GM20431 (cell line): Measurements from ENCODE around the gene OR2A1.
"Not testable (repeated sequence)": the region's sequence is repeated elsewhere in the genome, so short reads cannot be mapped to it uniquely, and the experiment has no call there.

Experiments
- in situ Hi-C: fragments of 300-500 bp; cut with MseI, MboI; formaldehyde crosslinking; loops from one replicate; pipeline ENCODE4 v1.15.0; 2020; ENCODE audit warnings: low sequenced_read_pairs; ENCODE audit not compliant: unreplicated experiment

Gene OR2A1, protein sequence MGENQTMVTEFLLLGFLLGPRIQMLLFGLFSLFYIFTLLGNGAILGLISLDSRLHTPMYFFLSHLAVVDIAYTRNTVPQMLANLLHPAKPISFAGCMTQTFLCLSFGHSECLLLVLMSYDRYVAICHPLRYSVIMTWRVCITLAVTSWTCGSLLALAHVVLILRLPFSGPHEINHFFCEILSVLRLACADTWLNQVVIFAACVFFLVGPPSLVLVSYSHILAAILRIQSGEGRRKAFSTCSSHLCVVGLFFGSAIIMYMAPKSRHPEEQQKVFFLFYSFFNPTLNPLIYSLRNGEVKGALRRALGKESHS

DNA sequence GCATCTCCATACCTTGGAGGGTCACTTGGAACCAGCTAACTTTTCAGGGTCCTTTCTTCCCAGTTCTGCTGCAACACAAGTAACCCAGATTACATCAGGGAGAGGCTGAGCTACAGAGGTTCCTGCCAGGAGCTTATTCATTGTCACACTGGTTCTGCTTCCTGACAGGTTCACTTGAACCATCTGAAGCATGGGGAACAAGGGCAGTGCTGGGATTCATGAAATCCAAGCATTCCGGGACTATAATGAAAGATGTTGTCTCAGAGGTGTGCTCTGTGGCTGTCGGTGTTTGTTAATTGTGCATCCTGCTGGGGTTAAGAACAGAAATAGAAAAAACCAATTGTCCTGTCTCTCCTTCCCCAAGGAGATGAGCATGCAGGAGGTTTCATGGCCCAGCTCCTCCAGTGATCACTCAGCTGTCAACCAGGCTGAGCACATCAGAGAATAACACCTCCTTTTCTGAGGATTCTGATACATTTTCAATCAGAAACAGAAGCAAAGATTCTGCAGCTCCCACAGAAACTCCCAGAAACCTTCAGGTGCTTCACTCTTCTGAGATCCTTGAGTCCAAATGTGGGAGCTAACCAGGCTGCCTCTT, at the start of gene OR2A1:
Gene OR2A1, plus strand, starts transcription at position 548 of the 598 bp plus-strand sequence. CDS start 5,706 bp downstream, outside the sequence.
- in situ Hi-C loops, result not testable (repeated sequence)

DNA sequence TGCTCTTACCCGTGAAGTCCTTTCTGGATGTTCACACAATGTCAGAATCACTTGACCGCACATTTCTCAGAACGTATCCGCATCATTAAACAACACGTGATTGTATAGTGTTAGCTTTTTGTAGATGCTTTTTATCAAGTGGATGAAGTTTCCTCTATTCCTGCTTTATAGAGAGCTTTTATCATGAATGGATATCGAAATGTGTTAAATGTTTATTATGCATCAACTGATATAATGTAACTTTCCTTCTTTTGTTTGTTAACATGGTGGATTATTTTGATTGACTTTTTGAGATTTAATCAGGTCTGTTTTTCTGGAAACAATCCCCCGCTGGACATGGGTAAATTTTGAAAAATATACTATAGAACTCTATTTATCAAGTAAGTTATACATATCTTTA, 47.5 kb upstream of the OR2A1 start, which contains the start of gene OR2A7:
Gene OR2A7, minus strand, starts transcription at position 101 of the 400 bp plus-strand sequence. CDS start 5,164 bp downstream, outside the sequence.
- in situ Hi-C loops, result not testable (repeated sequence)

DNA sequence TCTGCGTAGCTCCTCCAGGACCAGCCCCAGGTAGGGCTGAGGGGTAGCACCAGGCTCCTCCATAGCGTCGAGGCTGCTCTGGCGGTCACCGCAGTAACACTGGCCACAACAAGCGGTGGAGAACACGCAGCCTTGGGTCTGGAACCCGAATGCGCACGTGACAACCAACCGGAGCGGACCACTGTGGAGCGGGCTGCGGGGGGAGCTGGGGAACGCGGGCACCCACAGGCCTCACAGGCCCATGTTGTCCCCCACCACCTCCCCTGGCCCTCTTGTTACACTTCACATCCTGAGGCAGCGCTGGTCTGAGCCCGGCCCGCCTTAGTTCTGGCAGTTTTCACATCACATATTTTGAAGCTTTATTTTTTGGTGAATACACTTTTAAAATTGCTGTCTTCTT, 43.0 kb upstream of the OR2A1 start, which contains the start of gene CTAGE8:
Gene CTAGE8, minus strand, starts transcription at position 101 of the 400 bp plus-strand sequence. Its CDS starts 38 bp downstream, at position 63.
- in situ Hi-C loops, result not testable (repeated sequence)

DNA sequence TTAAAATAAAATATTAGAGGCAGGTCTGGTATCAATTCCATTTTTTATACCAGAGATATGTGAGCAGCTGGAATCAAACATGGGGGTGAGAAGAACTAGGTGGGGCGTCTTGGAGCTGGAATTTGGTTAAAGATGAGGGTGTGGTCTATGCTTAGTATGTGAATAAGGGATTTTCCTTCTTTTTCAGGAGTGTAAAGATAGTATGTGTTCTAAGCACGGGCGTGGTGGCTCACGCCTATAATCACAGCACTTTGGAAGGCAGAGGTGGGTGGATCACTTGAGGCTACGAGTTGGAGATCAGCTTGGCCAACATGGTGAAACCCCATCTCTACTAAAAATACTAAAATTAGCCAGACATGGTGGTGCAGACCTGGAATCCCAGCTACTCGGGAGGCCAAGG, 36.9 kb upstream of the OR2A1 start:
- in situ Hi-C loops, result not testable (repeated sequence)

DNA sequence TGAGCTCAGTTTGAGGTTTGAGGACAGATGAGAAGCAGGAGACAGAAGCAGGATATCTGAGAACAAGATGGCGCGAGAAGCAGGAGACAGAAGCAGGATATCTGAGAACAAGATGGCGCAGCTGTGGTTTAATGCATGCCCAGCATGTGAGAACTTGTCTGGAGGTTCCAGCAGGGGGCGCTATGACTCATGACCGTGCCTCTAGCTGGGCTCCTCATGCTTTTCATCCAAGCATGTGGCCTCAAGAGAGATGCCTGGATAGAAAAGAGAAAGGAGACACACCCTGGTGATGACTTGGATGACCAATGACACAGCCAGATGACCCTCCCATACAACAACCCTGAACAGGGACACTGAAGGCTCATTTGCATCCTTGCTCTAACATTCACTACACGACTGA, 32.2 kb upstream of the OR2A1 start:
- in situ Hi-C loops, result not testable (repeated sequence)

DNA sequence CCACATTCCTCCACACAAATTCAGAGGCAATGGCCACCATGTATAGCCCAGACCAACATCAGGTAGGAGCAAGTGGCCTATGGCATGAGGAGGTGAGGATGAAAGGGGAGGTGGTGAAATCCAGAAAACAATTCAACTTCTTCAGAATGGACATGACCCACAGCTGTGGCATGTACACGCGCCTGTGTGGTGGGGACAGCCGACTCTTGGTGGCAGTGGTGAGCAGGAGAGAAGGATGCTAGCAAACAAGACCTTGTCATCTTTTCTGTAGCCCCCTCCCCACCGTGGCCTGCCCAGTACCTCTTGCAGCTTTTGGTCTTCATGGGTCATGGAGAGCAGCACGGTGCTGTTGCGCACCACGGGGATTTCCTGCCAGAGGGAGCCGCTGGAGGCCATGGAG, 30.2 kb upstream of the OR2A1 start:
- in situ Hi-C loops, result not testable (repeated sequence)

DNA sequence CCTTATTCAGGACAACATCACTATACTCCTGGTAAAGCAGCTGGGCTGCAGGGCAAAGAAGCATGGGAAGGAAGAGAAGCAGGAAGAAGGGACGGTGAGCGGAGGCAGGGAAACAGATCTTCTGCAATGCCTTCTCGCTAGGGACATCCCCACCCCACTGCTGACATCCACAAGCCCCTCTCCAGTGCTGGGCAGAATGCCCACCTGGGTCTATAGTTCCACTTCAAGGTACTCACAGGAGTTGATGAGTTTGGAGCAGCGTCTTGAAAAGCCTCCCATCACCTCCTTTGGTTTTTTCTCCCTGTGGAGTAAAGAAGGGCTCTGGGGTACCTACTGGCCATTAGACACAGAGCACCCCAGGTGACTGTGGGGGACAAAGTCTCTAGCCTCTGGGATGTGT, 29.7 kb upstream of the OR2A1 start:
- in situ Hi-C loops, result not testable (repeated sequence)

DNA sequence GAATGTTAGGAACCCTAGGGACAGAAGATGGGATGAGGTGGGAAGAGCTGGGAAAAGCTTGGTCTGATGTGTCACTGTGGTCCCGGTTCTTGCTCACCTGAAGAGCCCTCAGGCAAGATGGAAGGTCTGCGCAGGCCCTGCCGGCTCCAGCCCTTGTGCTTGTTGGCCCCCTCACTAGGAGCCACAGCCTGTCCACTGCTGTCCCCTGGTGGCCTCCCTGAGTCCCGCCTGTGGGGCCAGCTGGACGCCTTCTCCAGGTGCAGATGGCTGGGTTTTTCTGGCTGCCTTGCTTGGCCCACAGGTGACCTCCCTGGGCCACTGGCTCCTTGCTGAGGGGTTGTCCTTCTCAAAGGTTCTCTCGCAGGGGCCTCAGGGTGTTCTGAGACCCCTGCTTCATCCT, 28.5 kb upstream of the OR2A1 start:
- in situ Hi-C loops, result not testable (repeated sequence)

DNA sequence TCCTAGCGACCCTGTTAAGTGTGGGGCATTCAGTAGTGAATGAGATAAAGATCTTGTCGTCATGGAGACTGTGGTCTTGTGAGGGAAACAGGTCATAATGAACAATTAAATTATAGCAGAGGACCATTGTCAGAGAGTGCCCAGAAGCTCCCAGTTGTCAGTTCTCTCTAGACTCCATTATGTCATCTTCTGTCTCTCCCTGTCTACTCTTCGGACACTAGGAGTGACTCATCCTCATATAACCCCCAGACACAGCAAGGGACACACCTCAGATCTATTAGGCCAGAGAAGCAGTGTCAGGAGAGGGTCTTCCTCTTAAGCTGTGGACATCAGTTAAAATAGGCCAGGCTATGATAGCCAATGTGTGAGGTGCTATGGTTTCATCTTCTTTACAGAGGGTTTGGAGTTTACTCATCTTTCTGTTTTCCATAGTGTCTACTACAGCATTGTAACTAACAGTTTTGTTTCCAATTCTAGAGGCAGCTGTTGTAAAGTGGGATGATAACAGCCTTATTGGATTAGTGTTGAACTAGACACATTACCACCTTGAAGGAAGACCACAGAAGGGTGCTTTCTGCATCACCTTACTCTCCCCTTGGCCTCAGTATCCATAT, 24.9 kb upstream of the OR2A1 start:
- in situ Hi-C loops, result not testable (repeated sequence)

DNA sequence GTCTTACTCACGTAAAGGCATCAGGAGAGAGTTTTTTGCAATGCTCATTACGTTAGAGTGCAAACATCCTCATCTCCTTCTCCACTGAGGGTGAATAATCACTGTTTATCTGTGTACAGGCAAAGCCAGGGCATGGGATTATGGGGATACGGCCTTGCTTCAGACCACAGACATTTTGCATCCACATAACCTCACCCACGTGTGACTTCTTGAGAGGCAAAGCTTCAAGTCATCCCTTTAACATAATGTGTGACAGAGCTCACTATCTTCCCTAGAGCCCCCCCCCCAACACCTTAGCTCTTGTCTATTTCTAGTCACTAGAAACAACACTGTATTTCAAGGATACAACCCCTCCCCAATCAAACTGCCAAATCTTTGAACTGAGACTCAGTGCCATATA, 20.6 kb upstream of the OR2A1 start:
- in situ Hi-C loops, result not testable (repeated sequence)

DNA sequence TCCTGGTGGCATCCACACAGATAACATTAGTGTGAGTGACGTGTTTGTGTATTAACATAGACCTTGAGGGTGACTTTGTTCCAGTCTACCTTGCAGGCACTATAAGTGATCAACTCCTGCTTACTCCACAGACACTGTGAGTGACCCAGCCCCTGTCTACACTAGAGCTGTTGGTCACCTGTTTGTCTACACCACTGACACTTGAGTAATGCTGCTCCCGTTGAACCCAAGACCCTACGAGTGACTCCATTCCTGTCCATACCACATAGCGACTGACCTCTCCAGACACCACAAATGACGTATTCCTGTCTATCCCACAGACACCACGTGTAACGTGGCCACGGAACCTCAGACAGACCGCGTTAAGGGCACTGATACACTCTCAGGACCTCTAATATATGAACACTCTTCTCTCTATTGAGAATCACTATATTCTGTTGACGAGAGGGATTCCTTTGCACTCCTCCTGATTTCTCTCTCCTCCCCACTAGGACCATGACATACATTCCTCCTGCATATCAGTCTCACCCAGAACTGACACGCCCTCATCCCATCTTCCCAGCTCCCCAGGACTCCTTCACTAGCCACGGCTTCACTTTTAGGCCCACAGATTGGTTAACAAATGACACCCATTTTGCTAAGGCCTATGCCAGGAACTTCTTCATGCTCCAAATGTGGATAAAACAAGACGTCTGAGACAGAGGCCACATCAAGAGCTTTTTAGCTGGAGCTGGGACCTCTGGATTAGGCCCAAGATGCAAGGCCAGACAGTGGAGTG, 19.6 kb upstream of the OR2A1 start:
- in situ Hi-C loops, result not testable (repeated sequence)

DNA sequence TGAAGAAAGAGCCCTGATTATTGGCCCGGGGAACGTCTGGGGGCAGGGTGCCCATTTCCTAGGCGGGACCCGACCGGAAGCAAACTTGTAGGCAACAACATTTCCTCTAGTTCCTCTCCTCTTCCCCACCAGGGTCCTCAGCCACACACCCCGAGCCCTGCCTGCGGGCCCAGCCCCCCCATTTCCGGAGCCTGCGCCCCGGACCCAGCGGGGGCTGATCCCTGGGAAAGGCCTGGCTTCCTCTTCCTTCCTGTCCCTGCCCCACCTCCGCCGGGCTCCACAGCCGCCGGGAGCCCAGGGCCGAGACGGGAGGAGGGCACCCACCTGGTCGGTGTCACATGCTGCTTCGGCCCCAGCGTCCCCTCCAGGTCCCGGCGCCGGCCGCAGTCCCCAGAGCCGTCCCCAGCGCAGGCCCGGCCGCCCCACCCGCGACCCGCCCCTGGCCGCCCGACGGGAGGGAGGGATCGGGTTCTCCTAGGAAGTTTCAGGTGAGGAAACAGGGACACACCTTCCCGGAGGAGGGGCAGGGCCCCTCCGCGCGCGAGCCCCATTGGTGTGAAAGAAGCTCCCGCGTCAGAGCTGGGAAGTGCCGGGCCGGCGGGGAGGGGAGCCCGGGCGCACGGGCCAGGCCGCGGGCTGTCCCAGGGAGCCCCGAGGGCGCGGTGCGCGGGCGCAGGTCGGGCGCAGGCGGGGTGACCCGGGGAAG, 18.3 kb upstream of the OR2A1 start:
- in situ Hi-C loops, result not testable (repeated sequence)

DNA sequence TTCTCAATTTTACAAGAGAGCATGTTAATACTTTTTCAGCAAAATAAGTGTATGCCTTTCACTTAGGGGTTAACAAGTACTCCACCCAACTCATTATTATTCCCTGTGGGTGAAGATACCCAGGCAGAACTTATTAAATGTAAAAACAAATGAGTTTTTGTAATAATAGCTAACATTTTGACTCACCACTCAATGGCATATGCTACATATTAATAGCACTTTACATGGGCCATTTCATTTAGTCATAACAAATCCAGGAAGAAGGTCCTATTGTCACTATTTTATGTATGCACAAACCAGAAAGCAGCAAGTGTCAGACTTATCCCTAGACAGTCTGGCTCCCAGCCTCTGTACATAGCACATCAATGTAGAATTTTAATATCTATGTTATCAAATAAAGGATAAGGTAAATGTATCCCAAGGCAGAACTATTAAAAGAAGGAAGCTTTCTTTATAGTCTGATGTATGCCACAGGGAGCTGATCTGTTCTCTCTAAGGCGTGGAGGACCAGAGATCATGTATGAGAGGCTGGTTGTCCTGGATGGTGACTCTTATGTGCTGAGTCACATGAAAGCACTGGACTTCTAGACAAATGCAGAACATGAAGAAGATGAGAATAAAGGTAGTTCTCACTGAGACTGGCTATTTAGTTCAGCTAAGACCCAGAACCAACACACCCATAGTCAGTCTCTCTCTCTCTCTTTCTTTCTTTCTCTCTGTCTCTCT, 9.5 kb upstream of the OR2A1 start:
- in situ Hi-C loops, result not testable (repeated sequence)

DNA sequence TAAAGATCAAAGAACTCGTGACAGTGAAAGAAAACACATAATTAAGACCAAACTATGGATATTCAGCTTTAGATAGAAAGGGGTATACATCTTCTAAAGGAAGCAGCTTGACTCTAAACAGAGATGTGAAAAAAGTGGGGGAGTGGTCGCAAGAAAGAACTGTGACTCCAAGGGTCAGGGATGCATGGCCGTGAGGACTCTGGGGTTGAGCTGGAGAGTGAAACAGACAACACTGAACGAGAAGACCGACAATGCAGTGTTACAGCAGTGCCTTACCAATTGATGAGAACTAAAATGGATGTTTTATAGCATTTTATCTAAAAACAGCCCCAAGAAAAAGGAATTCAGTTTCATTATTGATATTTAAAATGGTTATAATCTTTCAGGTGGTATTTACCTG, 8.6 kb upstream of the OR2A1 start:
- in situ Hi-C loops, result not testable (repeated sequence)

DNA sequence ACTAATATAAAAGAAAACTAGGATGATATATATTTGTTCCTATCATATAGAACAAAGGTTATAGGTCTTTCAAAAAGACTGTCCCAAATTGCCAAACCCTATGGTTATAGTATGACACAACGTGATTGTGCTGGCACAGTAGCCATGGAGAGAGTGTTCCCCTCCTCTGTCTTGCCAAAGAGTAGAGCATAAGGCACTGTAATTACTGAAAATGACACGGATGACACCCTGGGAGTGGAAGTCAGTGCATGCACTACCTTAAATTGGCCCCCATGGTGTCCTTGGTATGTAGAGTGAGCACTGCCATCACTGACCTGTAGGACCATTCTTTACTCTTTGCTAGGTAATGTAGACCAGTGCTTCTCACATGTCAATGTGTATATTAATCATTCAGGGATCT, 7.1 kb upstream of the OR2A1 start:
- in situ Hi-C loops, result not testable (repeated sequence)

DNA sequence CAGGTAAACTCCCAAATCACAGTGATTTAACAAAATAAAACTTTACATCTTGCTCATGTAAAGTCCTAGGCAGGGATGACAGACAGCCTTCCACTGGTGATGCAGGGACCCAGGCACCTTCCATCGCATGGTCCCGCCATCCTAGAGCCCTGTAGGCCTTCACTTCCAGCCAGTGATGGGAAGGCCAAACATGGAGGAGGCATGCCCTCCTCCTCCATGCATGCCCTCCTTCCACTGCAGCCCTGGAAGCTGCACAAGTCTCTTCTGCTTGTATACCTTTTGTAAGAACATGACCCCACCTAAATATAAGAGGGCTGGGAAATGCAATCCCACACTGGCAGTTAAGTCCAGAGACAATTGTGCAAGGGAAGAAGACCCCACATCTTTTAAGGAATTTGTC, 2.5 kb upstream of the OR2A1 start:
- in situ Hi-C loops, result not testable (repeated sequence)

DNA sequence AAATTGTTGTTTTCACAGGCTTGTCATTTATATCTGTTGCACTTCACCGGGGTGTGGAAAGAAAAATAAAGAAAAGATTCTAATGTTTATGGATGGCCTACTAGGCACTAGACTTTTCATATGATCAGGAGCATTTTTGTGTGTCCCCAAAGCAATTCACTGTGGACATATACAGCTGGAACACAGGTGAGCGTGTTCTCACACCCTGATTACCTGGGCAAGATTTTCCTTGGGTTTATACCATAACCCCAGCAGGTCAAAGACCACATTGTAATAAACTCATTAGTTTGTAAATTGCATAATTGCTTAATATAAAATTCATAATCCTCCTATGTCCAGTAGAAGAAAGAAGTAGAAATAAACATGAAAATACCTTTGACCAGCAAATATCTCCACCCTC, 1.0 kb upstream of the OR2A1 start:
- in situ Hi-C loops, result not testable (repeated sequence)

DNA sequence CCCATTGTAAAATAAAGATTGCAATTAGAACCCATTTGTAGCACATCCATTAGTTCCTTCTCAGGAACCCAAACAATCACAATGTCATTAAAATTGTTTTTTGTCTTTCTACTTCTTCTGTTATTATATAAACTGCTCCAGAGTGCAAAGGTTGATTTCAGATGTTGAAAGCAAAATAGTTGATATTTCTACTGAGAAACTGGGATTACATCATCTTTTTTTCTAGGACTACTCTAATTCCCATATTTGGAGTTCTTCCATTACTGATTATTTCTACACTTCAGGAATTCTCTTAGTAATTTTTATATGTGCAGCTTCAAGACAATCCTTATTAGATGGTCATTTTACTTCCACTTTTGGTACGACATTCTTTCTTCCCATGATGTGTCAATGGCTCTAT, 5.3 kb downstream of the OR2A1 start:
- in situ Hi-C loops, result not testable (repeated sequence)

DNA sequence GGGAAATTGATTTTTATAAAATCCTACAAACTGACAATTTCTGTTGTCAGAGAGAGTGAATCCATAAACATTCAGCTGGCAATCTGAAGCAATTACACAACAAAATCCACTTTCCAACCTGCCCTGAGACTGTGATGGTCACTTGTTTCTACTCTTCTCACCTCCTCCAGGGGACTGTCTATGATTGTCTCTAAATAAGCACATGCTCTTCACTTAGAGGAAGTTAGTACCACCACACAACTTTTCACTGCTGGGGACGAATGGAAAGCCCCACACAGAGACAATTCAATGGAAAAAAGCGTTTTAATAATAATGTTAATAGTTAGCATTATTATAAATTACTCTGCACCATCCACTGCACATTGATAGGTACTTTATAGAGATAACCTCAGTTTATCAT, 7.3 kb downstream of the OR2A1 start:
- in situ Hi-C loops, result not testable (repeated sequence)
